Neural cell (in vitro differentiated cells): ENCODE results near the gene FMR1.

Source experiments
- CTCF ChIP-seq: fragments of 450-650 bp; IDR thresholded peaks from 2 replicates; pipeline ENCODE4 v1.5.1; 2014; ENCODE audit warnings: antibody characterized with exemption, mild to moderate bottlenecking, moderate library complexity; ENCODE audit not compliant: poor library complexity, severe bottlenecking
- EP300 ChIP-seq: fragments of 450-650 bp; conservative IDR thresholded peaks from 2 replicates; pipeline ENCODE4 v1.6.1; 2014; ENCODE audit warnings: antibody characterized with exemption, mild to moderate bottlenecking, moderate library complexity; ENCODE audit not compliant: poor library complexity, severe bottlenecking
- POLR2AphosphoS5 ChIP-seq: IDR thresholded peaks from 2 replicates; pipeline ENCODE4 v1.6.1; 2012
- REST ChIP-seq: IDR thresholded peaks from 2 replicates; pipeline ENCODE4 v1.6.1; 2012; ENCODE audit warnings: borderline replicate concordance
- SMC3 ChIP-seq: fragments of 450-650 bp; conservative IDR thresholded peaks from 2 replicates; pipeline ENCODE4 v1.6.1; 2014; ENCODE audit warnings: antibody characterized with exemption, mild to moderate bottlenecking, moderate library complexity; ENCODE audit not compliant: poor library complexity
- TAF1 ChIP-seq: IDR thresholded peaks from 2 replicates; pipeline ENCODE4 v1.6.1; 2012; ENCODE audit warnings: low read depth

- TF ChIP-seq CTCF, result no peak
- TF ChIP-seq EP300, result no peak
- TF ChIP-seq TAF1, result no peak
- TF ChIP-seq SMC3, result no peak
- TF ChIP-seq REST, result no peak
- no peak for TF ChIP-seq POLR2AphosphoS5
Observed at GRCh38 chrX:147945286-147945685, 33.6 kb downstream of the FMR1 start.
